GM12892 (cell line): ENCODE results near the gene RRM2.
"Not testable (repeated sequence)": the region's sequence is repeated elsewhere in the genome, so short reads cannot be mapped to it uniquely, and the experiment has no call there.

Experiments used
- POLR2A ChIP-seq: IDR thresholded peaks from 2 replicates; pipeline ENCODE4 v1.6.1; 2011; ENCODE audit warnings: low read depth, low read length, control low read depth
- POLR2AphosphoS5 ChIP-seq: IDR thresholded peaks from 2 replicates; pipeline ENCODE4 v1.6.1; 2011; ENCODE audit warnings: low read depth, low read length, control low read depth
- TAF1 ChIP-seq: IDR thresholded peaks from 2 replicates; pipeline ENCODE4 v1.6.1; 2011; ENCODE audit warnings: low read depth, mild to moderate bottlenecking, control low read depth, low read length, borderline replicate concordance

- not testable (repeated sequence) for TF ChIP-seq POLR2A, TAF1, POLR2AphosphoS5
Observed at GRCh38 chr2:10091889-10092244, 30.7 kb upstream of the RRM2 start.
